GM12801 (cell line): ENCODE results near the gene GADD45G.

ENCODE experiments used
- TF ChIP-seq, protein P1 (sequence below): IDR thresholded peaks from one replicate; pipeline ENCODE4 v1.5.1; 2011; ENCODE audit warnings: control low read depth; ENCODE audit not compliant: insufficient read length; ENCODE audit errors: extremely low read depth

The GADD45G gene

DNA sequence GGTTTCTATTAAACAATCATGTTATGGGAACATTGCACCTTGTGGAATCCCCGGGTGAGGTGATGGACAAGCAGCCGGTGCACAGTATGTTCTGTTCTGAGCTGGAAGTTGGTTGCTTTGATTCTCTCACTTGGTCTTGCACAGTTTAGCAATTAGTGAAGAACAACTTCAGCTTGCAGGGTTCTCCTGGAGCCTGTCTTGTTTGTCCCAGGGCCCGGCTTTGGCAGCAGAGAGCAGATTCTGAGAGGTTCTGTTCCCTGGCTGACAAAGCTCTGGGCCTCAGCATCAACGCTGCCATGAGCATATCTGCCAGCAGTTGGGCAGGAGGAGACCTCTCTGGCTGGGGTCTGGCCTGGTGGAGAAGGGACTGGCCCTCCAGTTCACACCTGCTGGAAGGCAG is 16.9 kb downstream of the GADD45G start:
- TF ChIP-seq, protein P1, sequence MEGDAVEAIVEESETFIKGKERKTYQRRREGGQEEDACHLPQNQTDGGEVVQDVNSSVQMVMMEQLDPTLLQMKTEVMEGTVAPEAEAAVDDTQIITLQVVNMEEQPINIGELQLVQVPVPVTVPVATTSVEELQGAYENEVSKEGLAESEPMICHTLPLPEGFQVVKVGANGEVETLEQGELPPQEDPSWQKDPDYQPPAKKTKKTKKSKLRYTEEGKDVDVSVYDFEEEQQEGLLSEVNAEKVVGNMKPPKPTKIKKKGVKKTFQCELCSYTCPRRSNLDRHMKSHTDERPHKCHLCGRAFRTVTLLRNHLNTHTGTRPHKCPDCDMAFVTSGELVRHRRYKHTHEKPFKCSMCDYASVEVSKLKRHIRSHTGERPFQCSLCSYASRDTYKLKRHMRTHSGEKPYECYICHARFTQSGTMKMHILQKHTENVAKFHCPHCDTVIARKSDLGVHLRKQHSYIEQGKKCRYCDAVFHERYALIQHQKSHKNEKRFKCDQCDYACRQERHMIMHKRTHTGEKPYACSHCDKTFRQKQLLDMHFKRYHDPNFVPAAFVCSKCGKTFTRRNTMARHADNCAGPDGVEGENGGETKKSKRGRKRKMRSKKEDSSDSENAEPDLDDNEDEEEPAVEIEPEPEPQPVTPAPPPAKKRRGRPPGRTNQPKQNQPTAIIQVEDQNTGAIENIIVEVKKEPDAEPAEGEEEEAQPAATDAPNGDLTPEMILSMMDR = no peak

DNA sequence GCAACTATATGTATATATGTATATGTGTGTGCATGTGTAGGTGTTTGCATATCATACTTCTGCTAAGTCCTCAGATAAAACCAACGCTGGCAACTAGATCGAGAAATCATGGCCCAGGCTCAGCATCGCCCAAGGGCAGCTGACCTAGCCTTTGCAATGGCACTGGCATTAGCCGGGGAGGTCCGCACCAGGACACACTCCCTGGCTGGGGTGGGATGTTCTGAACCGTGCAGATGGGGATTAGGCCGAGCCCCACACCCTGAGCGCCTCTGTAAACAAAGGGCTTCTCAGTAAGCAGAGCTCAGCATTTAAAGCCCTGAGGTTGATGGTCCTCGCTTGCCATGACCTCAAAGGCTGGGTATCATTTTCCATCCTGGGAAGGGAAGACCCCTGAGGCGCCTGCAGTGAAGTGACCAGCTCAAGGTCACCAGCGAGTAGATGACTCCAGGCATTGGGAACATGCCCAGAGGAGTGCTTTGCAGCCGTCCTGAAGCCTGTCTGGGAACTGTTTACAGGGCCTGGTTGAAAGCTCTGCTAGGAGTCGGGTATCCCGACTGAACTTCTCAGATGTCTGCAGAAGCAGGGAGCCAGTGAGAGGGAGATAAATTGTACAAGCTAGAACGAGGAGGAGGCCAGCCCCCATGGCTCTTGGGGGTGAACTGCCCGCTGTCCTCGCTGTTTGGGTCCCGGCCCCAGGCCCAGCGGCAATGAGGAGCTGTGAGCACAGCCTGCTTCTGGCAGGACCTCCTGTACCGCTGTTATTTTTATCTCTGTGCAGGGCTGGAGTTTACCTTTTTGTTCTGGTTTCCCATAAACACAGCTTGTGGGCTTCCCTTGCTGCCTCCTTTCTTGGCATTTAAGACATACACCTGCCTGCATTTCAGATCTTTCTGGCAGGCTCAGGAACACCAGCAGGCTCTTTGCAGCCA is 18.4 kb downstream of the GADD45G start:
- TF ChIP-seq, protein P1 = no peak

DNA sequence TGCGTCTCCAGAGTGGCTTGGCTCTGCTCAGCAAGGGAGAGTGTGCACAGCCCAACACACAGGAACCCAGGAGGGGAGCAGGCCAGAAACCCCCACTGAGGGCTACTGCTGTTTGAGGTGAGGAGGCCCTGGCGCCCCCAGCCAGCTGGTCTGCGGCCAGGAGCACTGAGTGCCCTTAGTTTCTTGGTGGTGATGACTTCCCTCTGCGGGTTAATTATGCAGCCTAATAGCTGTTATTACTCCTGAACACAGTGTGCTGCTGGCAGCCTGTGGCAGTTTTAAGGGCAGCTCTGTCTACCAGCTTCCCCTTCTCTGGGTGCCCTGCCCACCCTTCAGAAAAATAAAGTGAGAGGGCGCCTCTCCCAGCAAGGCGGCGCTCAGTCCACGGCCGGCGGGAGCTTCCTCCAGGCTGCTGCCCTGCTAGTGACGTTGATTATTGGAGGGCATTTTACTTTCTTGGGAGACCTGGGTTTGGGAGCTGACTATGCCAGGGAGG is 19.2 kb downstream of the GADD45G start:
- TF ChIP-seq, protein P1 = no peak

DNA sequence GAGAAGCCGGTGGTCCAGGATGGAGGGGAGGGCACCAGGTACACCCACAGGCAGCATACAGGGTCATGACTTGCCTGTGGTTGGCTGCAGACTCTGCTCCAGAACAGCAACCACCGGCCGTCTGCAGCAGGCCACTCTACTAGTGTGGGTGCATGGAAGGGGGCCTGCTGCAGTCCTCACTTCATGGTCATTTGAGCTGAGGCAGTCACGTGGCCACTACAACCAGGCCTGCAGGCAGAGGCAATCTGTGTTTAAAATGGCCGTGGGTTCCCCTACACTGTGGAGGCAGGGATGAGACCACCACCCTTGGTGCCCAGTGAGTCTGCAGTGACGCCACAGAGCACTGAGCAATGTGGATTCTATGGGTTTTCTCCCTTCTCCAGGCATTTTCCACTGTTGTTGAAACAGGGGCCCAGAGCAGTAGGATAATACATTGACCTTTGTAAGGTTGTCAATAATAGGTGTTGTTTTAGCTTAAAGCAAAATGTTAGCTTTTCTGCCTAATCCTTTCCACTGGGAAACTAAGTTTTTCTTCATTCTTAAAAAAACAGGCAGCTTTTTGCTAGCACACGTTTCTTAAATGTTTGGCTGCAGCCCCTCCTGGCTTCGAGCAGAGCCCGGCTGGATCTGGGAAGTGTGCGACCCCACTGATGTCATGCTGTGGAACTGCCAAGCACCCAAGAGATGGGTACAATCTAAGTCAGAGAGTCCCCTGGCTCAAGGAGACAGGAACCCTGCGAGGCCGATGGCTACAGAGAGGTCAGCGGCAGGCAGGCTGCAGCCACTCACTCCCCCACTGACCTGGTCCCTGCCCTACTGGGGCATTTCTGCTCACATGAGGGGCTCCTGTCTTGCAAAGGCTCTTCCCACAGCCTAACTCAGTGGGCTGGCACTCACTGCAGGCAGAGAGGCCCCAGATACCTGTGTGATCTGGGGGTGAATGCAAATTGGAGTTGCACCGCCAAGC is 21.2 kb downstream of the GADD45G start:
- TF ChIP-seq, protein P1 = no peak

DNA sequence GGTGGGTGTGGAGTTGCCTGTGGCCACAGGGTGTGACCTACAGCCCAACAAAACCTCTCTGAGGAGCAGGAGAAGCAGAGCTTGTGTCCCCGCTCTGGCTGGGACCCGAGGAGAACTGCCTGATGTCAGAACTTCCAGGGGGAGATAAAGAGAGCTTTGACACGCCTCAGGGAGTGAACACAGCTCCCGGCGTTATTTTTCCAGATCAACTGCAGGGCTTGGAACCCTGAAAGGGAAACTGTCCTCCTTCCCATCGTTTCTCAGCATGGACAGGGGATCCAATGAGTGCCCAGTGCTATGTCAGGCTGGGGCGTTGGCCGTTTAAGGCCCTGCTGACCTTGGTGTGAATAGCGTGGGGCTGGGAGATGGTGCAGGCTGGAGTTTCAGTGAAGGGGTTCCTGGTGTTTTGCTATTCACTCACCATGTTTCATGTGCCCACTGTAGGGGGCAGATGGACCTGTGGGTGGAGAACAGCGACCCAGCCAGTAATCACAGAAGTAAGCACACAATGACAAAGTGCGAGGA is 22.0 kb downstream of the GADD45G start:
- TF ChIP-seq, protein P1 = no peak

GRCh38 chr9:89628601-89629000 is 23.8 kb downstream of the GADD45G start:
- TF ChIP-seq, protein P1 = no peak
